HepG2 (cell line): ENCODE measurements around the gene TP53TG5. TPM values are rescaled to one million over a fixed set of nuclear protein-coding genes. Genes with fewer than 3 reads are reported as not detected.

Experiments
- KLF12 ChIP-seq: sonication (generic); formaldehyde crosslinking; IDR thresholded peaks from 2 replicates; pipeline ENCODE4 v1.4.0; 2020; ENCODE audit warnings: missing genetic modification reagents, borderline replicate concordance
- SRF ChIP-seq: IDR thresholded peaks from 2 replicates; pipeline ENCODE4 v1.6.1; 2011; ENCODE audit warnings: mild to moderate bottlenecking, low read depth, low read length, moderate library complexity
- STAT5B ChIP-seq: sonication (generic); formaldehyde crosslinking; IDR thresholded peaks from 2 replicates; pipeline ENCODE4 v1.4.0; 2020; ENCODE audit warnings: missing genetic modification reagents
- ZNF329 ChIP-seq: sonication (generic); formaldehyde crosslinking; IDR thresholded peaks from 2 replicates; pipeline ENCODE4 v1.9.0; 2021; ENCODE audit warnings: low read depth, mild to moderate bottlenecking, missing genetic modification reagents
- ZNF572 ChIP-seq: sonication (generic); formaldehyde crosslinking; IDR thresholded peaks from 2 replicates; pipeline ENCODE4 v1.5.1; 2020; ENCODE audit warnings: mild to moderate bottlenecking, missing genetic modification reagents
- ZNF678 ChIP-seq: sonication (generic); formaldehyde crosslinking; IDR thresholded peaks from 2 replicates; pipeline ENCODE4 v1.4.0; 2020; ENCODE audit warnings: mild to moderate bottlenecking, missing genetic modification reagents
- polyA plus RNA-seq, 8 experiments: library from polyadenylated mRNA; depleted of rRNA in 3 of 8; stranded (reverse) in 7 of 8; unstranded in 1 of 8; fragments of >200 nt; fragmentation: Illumina TruSeq in 4 of 8; extraction: Trizol in 4 of 8; gene quantifications; 2 replicates each; pipeline versions ENCODE4 v1.2.1 to v1.2.3, GENCODE V29; 2011 to 2016; ENCODE audit warnings: low read depth in 4 of 8, missing spikeins in 1 of 8, mixed read lengths in 1 of 8; ENCODE audit not compliant: insufficient read depth in 1 of 8
- total RNA-seq, 5 experiments: library from RNA; depleted of rRNA; stranded (reverse); fragments of >200 nt; fragmentation: Illumina TruSeq; extraction: Trizol; gene quantifications; 2 replicates each; pipeline ENCODE4 v1.2.3, GENCODE V29; 2016; ENCODE audit warnings: low read depth in 1 of 5
- TF ChIP-seq, protein P1 (sequence below): sonication (generic); formaldehyde crosslinking; IDR thresholded peaks from 2 replicates; pipeline ENCODE4 v1.4.0; 2020; ENCODE audit warnings: missing genetic modification reagents
- TF ChIP-seq, protein P2 (sequence below), 2 experiments: fragments of 450-650 bp in 1 of 2; sonication (generic) in 1 of 2; formaldehyde crosslinking in 1 of 2; IDR thresholded peaks; 2 replicates each; pipeline versions ENCODE4 v1.6.1 to v1.8.0; 2016 to 2022; ENCODE audit warnings: antibody characterized with exemption in 1 of 2, mild to moderate bottlenecking in 1 of 2, missing genetic modification reagents in 1 of 2
- TF ChIP-seq, protein P3 (sequence below): sonication (generic); formaldehyde crosslinking; IDR thresholded peaks from 2 replicates; pipeline ENCODE4 v1.5.0; 2020; ENCODE audit warnings: mild to moderate bottlenecking, missing genetic modification reagents
- TF ChIP-seq, protein P4 (sequence below): sonication (generic); formaldehyde crosslinking; IDR thresholded peaks from 2 replicates; pipeline ENCODE4 v1.9.0; 2021; ENCODE audit warnings: missing genetic modification reagents, borderline replicate concordance
- TF ChIP-seq, protein P5 (sequence below): sonication (generic); formaldehyde crosslinking; IDR thresholded peaks from 2 replicates; pipeline ENCODE4 v1.4.0; 2020; ENCODE audit warnings: mild to moderate bottlenecking, missing genetic modification reagents

The TP53TG5 gene
- total and polyA plus RNA-seq, 2 of the 13 experiments (the other 11 are each of a cell fraction or from before 2014, with no cell fraction given) = 0.11 TPM; not detected in 1

DNA sequence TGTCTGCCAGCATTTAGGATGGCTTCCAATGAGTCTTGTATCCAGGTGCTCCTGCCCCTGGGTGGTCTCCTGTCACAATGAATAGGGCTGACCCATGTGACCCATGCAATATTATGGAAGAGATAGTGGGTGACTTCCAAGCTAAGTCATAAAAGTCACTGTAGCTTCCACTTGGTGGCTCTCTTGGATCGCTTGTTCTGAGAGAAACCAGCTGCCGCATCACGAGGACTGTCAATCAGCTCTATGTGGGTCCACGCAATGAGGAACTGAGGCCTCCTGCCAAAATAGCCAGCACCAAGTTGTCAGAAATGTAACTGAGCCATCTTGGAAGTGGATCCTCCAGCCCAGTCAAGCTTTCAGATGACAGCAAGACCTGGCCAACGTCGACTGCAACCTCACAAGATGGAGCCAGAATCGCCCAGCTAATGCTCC lies 55.2 kb downstream of the TP53TG5 start (continued):
- TF ChIP-seq STAT5B = no peak
- TF ChIP-seq ZNF678 (CRISPR knock-in tag) = no peak
- TF ChIP-seq, protein P1, sequence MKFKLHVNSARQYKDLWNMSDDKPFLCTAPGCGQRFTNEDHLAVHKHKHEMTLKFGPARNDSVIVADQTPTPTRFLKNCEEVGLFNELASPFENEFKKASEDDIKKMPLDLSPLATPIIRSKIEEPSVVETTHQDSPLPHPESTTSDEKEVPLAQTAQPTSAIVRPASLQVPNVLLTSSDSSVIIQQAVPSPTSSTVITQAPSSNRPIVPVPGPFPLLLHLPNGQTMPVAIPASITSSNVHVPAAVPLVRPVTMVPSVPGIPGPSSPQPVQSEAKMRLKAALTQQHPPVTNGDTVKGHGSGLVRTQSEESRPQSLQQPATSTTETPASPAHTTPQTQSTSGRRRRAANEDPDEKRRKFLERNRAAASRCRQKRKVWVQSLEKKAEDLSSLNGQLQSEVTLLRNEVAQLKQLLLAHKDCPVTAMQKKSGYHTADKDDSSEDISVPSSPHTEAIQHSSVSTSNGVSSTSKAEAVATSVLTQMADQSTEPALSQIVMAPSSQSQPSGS (CRISPR knock-in tag) = peak; percentile 65; the same call in 1 of the 2 replicates
- TF ChIP-seq, protein P2, sequence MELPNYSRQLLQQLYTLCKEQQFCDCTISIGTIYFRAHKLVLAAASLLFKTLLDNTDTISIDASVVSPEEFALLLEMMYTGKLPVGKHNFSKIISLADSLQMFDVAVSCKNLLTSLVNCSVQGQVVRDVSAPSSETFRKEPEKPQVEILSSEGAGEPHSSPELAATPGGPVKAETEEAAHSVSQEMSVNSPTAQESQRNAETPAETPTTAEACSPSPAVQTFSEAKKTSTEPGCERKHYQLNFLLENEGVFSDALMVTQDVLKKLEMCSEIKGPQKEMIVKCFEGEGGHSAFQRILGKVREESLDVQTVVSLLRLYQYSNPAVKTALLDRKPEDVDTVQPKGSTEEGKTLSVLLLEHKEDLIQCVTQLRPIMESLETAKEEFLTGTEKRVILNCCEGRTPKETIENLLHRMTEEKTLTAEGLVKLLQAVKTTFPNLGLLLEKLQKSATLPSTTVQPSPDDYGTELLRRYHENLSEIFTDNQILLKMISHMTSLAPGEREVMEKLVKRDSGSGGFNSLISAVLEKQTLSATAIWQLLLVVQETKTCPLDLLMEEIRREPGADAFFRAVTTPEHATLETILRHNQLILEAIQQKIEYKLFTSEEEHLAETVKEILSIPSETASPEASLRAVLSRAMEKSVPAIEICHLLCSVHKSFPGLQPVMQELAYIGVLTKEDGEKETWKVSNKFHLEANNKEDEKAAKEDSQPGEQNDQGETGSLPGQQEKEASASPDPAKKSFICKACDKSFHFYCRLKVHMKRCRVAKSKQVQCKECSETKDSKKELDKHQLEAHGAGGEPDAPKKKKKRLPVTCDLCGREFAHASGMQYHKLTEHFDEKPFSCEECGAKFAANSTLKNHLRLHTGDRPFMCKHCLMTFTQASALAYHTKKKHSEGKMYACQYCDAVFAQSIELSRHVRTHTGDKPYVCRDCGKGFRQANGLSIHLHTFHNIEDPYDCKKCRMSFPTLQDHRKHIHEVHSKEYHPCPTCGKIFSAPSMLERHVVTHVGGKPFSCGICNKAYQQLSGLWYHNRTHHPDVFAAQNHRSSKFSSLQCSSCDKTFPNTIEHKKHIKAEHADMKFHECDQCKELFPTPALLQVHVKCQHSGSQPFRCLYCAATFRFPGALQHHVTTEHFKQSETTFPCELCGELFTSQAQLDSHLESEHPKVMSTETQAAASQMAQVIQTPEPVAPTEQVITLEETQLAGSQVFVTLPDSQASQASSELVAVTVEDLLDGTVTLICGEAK (IDR thresholded peaks at IDR 0.05) = no peak
- TF ChIP-seq, protein P2 (CRISPR knock-in tag; IDR thresholded peaks at IDR 0.05) = no peak
- TF ChIP-seq KLF12 (CRISPR knock-in tag) = no peak
- TF ChIP-seq, protein P3, sequence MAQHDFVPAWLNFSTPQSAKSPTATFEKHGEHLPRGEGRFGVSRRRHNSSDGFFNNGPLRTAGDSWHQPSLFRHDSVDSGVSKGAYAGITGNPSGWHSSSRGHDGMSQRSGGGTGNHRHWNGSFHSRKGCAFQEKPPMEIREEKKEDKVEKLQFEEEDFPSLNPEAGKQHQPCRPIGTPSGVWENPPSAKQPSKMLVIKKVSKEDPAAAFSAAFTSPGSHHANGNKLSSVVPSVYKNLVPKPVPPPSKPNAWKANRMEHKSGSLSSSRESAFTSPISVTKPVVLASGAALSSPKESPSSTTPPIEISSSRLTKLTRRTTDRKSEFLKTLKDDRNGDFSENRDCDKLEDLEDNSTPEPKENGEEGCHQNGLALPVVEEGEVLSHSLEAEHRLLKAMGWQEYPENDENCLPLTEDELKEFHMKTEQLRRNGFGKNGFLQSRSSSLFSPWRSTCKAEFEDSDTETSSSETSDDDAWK (CRISPR knock-in tag) = no peak
- no peak for TF ChIP-seq ZNF572 (CRISPR knock-in tag)
- TF ChIP-seq, protein P4, sequence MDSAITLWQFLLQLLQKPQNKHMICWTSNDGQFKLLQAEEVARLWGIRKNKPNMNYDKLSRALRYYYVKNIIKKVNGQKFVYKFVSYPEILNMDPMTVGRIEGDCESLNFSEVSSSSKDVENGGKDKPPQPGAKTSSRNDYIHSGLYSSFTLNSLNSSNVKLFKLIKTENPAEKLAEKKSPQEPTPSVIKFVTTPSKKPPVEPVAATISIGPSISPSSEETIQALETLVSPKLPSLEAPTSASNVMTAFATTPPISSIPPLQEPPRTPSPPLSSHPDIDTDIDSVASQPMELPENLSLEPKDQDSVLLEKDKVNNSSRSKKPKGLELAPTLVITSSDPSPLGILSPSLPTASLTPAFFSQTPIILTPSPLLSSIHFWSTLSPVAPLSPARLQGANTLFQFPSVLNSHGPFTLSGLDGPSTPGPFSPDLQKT = no peak
- TF ChIP-seq, protein P5, sequence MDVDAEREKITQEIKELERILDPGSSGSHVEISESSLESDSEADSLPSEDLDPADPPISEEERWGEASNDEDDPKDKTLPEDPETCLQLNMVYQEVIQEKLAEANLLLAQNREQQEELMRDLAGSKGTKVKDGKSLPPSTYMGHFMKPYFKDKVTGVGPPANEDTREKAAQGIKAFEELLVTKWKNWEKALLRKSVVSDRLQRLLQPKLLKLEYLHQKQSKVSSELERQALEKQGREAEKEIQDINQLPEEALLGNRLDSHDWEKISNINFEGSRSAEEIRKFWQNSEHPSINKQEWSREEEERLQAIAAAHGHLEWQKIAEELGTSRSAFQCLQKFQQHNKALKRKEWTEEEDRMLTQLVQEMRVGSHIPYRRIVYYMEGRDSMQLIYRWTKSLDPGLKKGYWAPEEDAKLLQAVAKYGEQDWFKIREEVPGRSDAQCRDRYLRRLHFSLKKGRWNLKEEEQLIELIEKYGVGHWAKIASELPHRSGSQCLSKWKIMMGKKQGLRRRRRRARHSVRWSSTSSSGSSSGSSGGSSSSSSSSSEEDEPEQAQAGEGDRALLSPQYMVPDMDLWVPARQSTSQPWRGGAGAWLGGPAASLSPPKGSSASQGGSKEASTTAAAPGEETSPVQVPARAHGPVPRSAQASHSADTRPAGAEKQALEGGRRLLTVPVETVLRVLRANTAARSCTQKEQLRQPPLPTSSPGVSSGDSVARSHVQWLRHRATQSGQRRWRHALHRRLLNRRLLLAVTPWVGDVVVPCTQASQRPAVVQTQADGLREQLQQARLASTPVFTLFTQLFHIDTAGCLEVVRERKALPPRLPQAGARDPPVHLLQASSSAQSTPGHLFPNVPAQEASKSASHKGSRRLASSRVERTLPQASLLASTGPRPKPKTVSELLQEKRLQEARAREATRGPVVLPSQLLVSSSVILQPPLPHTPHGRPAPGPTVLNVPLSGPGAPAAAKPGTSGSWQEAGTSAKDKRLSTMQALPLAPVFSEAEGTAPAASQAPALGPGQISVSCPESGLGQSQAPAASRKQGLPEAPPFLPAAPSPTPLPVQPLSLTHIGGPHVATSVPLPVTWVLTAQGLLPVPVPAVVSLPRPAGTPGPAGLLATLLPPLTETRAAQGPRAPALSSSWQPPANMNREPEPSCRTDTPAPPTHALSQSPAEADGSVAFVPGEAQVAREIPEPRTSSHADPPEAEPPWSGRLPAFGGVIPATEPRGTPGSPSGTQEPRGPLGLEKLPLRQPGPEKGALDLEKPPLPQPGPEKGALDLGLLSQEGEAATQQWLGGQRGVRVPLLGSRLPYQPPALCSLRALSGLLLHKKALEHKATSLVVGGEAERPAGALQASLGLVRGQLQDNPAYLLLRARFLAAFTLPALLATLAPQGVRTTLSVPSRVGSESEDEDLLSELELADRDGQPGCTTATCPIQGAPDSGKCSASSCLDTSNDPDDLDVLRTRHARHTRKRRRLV = no peak
- no peak for TF ChIP-seq SRF
- no peak for TF ChIP-seq ZNF329 (CRISPR knock-in tag)
